H1 (cell line): ENCODE results near the gene XPO1. TPM values are rescaled to one million over a fixed set of nuclear protein-coding genes. Genes with fewer than 3 reads are reported as not detected.

Experiments used
- CTCF ChIA-PET: fragments of 300-600 bp; sonication (Branson Sonifier 250); formaldehyde crosslinking; loops from one replicate; lab custom pipeline; 2021; ENCODE audit not compliant: partially characterized antibody; lab: Charles Lee
- POLR2A ChIA-PET: fragments of 300-600 bp; sonication (Branson Sonifier 250); formaldehyde crosslinking; loops from one replicate; lab custom pipeline; 2021; ENCODE audit warnings: inconsistent platforms; ENCODE audit not compliant: partially characterized antibody; lab: Charles Lee
- DNase-seq, 2 experiments: peaks; one replicate each; pipeline versions ENCODE4 v3.0.0 to v3.0.0-alpha.2; 2010 to 2022; ENCODE audit warnings: low spot score in 2 of 2, low read depth in 1 of 2, mixed read lengths in 1 of 2
- FAIRE-seq: peaks from 2 replicates; lab custom pipeline; 2011; peaks lifted over from hg19 to GRCh38; lab: Jason Lieb, UNC
- H2AFZ ChIP-seq: 2 replicates; pipeline ENCODE4 v1.8.1; 2012; ENCODE audit warnings: low read length, inconsistent platforms
- H2AK5ac ChIP-seq: 2 replicates; pipeline ENCODE4 v1.6.1; 2013; ENCODE audit warnings: low read depth, low read length
- H2BK120ac ChIP-seq: replicated peaks from 2 replicates; pipeline ENCODE3; 2013; ENCODE audit warnings: low read depth, low read length, inconsistent platforms
- H2BK12ac ChIP-seq: 2 replicates; pipeline ENCODE4 v1.6.1; 2013; ENCODE audit warnings: low read depth, low read length
- H2BK15ac ChIP-seq: 2 replicates; pipeline ENCODE4 v1.6.1; 2013; ENCODE audit warnings: low read length
- H2BK20ac ChIP-seq: 2 replicates; pipeline ENCODE4 v1.6.1; 2013; ENCODE audit warnings: low read length
- H2BK5ac ChIP-seq: 2 replicates; pipeline ENCODE4 v1.6.1; 2013; ENCODE audit warnings: low read depth, low read length
- H3K14ac ChIP-seq: 2 replicates; pipeline ENCODE4 v1.6.1; 2013; ENCODE audit warnings: inconsistent platforms; ENCODE audit not compliant: insufficient read length
- H3K18ac ChIP-seq: 2 replicates; pipeline ENCODE4 v1.6.1; 2013; ENCODE audit warnings: low read length; ENCODE audit errors: extremely low read depth
- H3K23ac ChIP-seq: 2 replicates; pipeline ENCODE4 v1.6.1; 2013; ENCODE audit warnings: inconsistent platforms; ENCODE audit not compliant: insufficient read length
- H3K23me2 ChIP-seq: 2 replicates; pipeline ENCODE4 v1.6.1; 2013; ENCODE audit warnings: low read depth, low read length
- H3K27ac ChIP-seq: 2 replicates; pipeline ENCODE4 v1.6.1; 2011; ENCODE audit warnings: low read depth, low read length, inconsistent platforms
- H3K27me3 ChIP-seq, 4 experiments: replicated peaks in 1 of 4; 1 replicate in 1 of 4; 2 replicates in 3 of 4; pipeline versions ENCODE4 v1.6.1 to v1.8.1; 2011 to 2013; ENCODE audit warnings: low read length in 3 of 4, mild to moderate bottlenecking in 3 of 4, inconsistent platforms in 2 of 4, mixed read lengths in 2 of 4, moderate library complexity in 1 of 4; ENCODE audit not compliant: control insufficient read depth in 3 of 4, insufficient read depth in 3 of 4; ENCODE audit errors: extremely low read depth in 1 of 4
- H3K36me3 ChIP-seq, 4 experiments: 2 replicates each; pipeline versions ENCODE4 v1.6.1 to v1.8.1; 2011 to 2013; ENCODE audit warnings: mild to moderate bottlenecking in 4 of 4, low read length in 3 of 4, moderate library complexity in 2 of 4, control low read depth in 1 of 4, inconsistent platforms in 1 of 4; ENCODE audit not compliant: insufficient read depth in 4 of 4, control insufficient read depth in 2 of 4
- H3K4ac ChIP-seq: replicated peaks from 2 replicates; pipeline ENCODE3; 2013; ENCODE audit warnings: low read length, low read depth, mixed read lengths, inconsistent platforms; ENCODE audit not compliant: insufficient read length
- H3K4me1 ChIP-seq, 4 experiments: replicated peaks in 1 of 4; 1 replicate in 1 of 4; 2 replicates in 3 of 4; pipeline versions ENCODE4 v1.6.1 to v1.8.1; 2011 to 2013; ENCODE audit warnings: low read length in 3 of 4, inconsistent platforms in 2 of 4, mixed read lengths in 1 of 4; ENCODE audit not compliant: insufficient read depth in 4 of 4, control insufficient read depth in 3 of 4
- H3K4me2 ChIP-seq, 2 experiments: 2 replicates each; pipeline versions ENCODE4 v1.6.1 to v1.8.1; 2011 to 2013; ENCODE audit warnings: low read depth in 2 of 2, low read length in 2 of 2, control low read depth in 1 of 2, inconsistent platforms in 1 of 2, mild to moderate bottlenecking in 1 of 2; ENCODE audit not compliant: insufficient read depth in 1 of 2
- H3K4me3 ChIP-seq, 4 experiments: fragments of 200-600, 300-600 bp in 1 of 4; sonication (generic), shearing (Covaris generic), sonication (Bioruptor Twin) in 1 of 4; 2 replicates each; pipeline versions ENCODE4 v1.5.1 to v1.8.1; 2011 to 2016; ENCODE audit warnings: low read length in 4 of 4, low read depth in 3 of 4, control low read depth in 2 of 4, inconsistent platforms in 2 of 4, mild to moderate bottlenecking in 2 of 4, mixed read lengths in 1 of 4, moderate library complexity in 1 of 4; ENCODE audit not compliant: insufficient read depth in 2 of 4; ENCODE audit errors: extremely low read depth in 1 of 4
- H3K56ac ChIP-seq: replicated peaks from 2 replicates; pipeline ENCODE3; 2013; ENCODE audit warnings: low read depth, mild to moderate bottlenecking, mixed read lengths, low read length, inconsistent platforms; ENCODE audit not compliant: insufficient read length
- H3K79me1 ChIP-seq: 2 replicates; pipeline ENCODE4 v1.6.1; 2013; ENCODE audit warnings: low read depth, low read length, control low read depth
- H3K79me2 ChIP-seq, 2 experiments: 2 replicates each; pipeline versions ENCODE4 v1.6.1 to v1.8.1; 2012 to 2013; ENCODE audit warnings: low read length in 2 of 2, mild to moderate bottlenecking in 2 of 2, inconsistent platforms in 1 of 2; ENCODE audit not compliant: insufficient read depth in 2 of 2, control insufficient read depth in 1 of 2
- H3K9ac ChIP-seq, 4 experiments: replicated peaks in 1 of 4; 1 replicate in 1 of 4; 2 replicates in 3 of 4; pipeline versions ENCODE4 v1.6.1 to v1.8.1; 2011 to 2013; ENCODE audit warnings: low read depth in 3 of 4, low read length in 3 of 4, control low read depth in 2 of 4, mild to moderate bottlenecking in 2 of 4, moderate library complexity in 2 of 4, inconsistent platforms in 1 of 4; ENCODE audit errors: extremely low read depth in 1 of 4
- H3K9me3 ChIP-seq, 2 experiments: 2 replicates each; pipeline versions ENCODE4 v1.6.1 to v1.8.1; 2012 to 2013; ENCODE audit warnings: mild to moderate bottlenecking in 2 of 2, moderate library complexity in 2 of 2, control low read depth in 1 of 2, inconsistent platforms in 1 of 2, low read depth in 1 of 2, low read length in 1 of 2, mixed read lengths in 1 of 2; ENCODE audit not compliant: insufficient read depth in 2 of 2
- H4K20me1 ChIP-seq, 2 experiments: replicated peaks in 1 of 2; 2 replicates each; pipeline versions ENCODE3 to v1.8.1; 2011 to 2013; ENCODE audit warnings: inconsistent platforms in 2 of 2, low read length in 2 of 2, mild to moderate bottlenecking in 1 of 2; ENCODE audit not compliant: insufficient read depth in 2 of 2, control insufficient read depth in 1 of 2
- H4K5ac ChIP-seq: 2 replicates; pipeline ENCODE4 v1.6.1; 2013; ENCODE audit warnings: low read length, low read depth, mixed read lengths, inconsistent platforms; ENCODE audit not compliant: insufficient read length
- H4K8ac ChIP-seq: 2 replicates; pipeline ENCODE4 v1.8.0; 2013; ENCODE audit warnings: mild to moderate bottlenecking, moderate library complexity, low read length, inconsistent platforms; ENCODE audit not compliant: insufficient read depth; ENCODE audit errors: extremely low read depth
- H4K91ac ChIP-seq: replicated peaks from 2 replicates; pipeline ENCODE3; 2013; ENCODE audit warnings: low read length, mixed read lengths, inconsistent platforms; ENCODE audit not compliant: insufficient read length
- CBX8 ChIP-seq: fragments of 300-800, 300-1000 bp; sonication (generic); IDR thresholded peaks from 2 replicates; pipeline ENCODE4 v1.7.1; 2016; ENCODE audit warnings: low read depth, low read length, borderline replicate concordance
- CEBPB ChIP-seq: IDR thresholded peaks from 2 replicates; pipeline ENCODE4 v1.6.1; 2012; ENCODE audit warnings: low read depth, low read length
- CHD1 ChIP-seq: IDR thresholded peaks from 2 replicates; pipeline ENCODE4 v1.6.1; 2012; ENCODE audit warnings: low read depth, low read length, improper control_type of control experiment
- EZH2 ChIP-seq: fragments of 200-600 bp; sonication (generic); IDR thresholded peaks from 2 replicates; pipeline ENCODE4 v1.7.1; 2012; ENCODE audit warnings: low read depth, mild to moderate bottlenecking, moderate library complexity, low read length, inconsistent platforms; ENCODE audit not compliant: severe bottlenecking
- HDAC2 ChIP-seq, 2 experiments: fragments of 300-600 bp in 1 of 2; sonication (generic) in 1 of 2; IDR thresholded peaks; 2 replicates each; pipeline ENCODE4 v1.6.1; 2011 to 2012; ENCODE audit warnings: low read depth in 2 of 2, low read length in 2 of 2, mild to moderate bottlenecking in 2 of 2, moderate library complexity in 2 of 2, borderline replicate concordance in 1 of 2, inconsistent platforms in 1 of 2
- HDAC6 ChIP-seq: IDR thresholded peaks from one replicate; pipeline ENCODE4 v1.7.1; 2012; ENCODE audit warnings: low read depth, mild to moderate bottlenecking, inconsistent platforms, low read length, moderate library complexity
- NANOG ChIP-seq: IDR thresholded peaks from 2 replicates; pipeline ENCODE4 v1.6.1; 2011; ENCODE audit warnings: low read length, low read depth, mild to moderate bottlenecking, inconsistent platforms; ENCODE audit not compliant: insufficient read depth, poor library complexity, severe bottlenecking
- POLR2AphosphoS5 ChIP-seq: IDR thresholded peaks from 2 replicates; pipeline ENCODE4 v1.6.1; 2011; ENCODE audit warnings: low read depth, low read length
- RNF2 ChIP-seq: fragments of 200-900, 300-1000 bp; sonication (generic); IDR thresholded peaks from 2 replicates; pipeline ENCODE4 v1.7.1; 2016; ENCODE audit warnings: borderline replicate concordance, low read depth, mild to moderate bottlenecking, antibody characterized with exemption, low read length; ENCODE audit not compliant: poor library complexity, severe bottlenecking; ENCODE audit errors: missing control alignments
- SIRT6 ChIP-seq: IDR thresholded peaks from one replicate; pipeline ENCODE4 v1.7.1; 2012; ENCODE audit warnings: low read length, inconsistent platforms
- SP1 ChIP-seq: IDR thresholded peaks from 2 replicates; pipeline ENCODE4 v1.6.1; 2011; ENCODE audit warnings: low read depth, low read length
- SRF ChIP-seq: IDR thresholded peaks from 2 replicates; pipeline ENCODE4 v1.6.1; 2011; ENCODE audit warnings: mild to moderate bottlenecking, low read depth, low read length, moderate library complexity
- WGBS, 2 experiments: shearing (Covaris generic) in 1 of 2; methylation state at CpG; one replicate each; pipeline versions ENCODE4 v1.1.6 to v1.1.7; 2013 to 2015; ENCODE audit warnings: low lambda C conversion rate in 2 of 2, mixed read lengths in 2 of 2, inconsistent platforms in 1 of 2, low coverage in 1 of 2, missing lambda C conversion rate in 1 of 2; ENCODE audit not compliant: insufficient replicate concordance in 2 of 2, insufficient coverage in 1 of 2, insufficient read length in 1 of 2; ENCODE audit errors: extremely low coverage in 1 of 2, missing lambda C conversion rate in 1 of 2; 5-methylcytosine and 5-hydroxymethylcytosine counted together
- polyA plus RNA-seq, 7 experiments: library from polyadenylated mRNA; depleted of rRNA in 3 of 7; stranded (reverse) in 5 of 7; unstranded in 2 of 7; fragments of >200 nt in 5 of 7; fragments of 200-250 nt in 2 of 7; gene quantifications; 1 replicate in 5 of 7; 2 replicates in 1 of 7; 4 replicates in 1 of 7; pipeline versions ENCODE4 v1.2.1 to v1.2.3, GENCODE V29; 2011 to 2013; ENCODE audit warnings: missing spikeins in 2 of 7, mixed read lengths in 2 of 7
- total RNA-seq: library from RNA; stranded (reverse); fragmentation: NEBNext Ultra II Directional; extraction: Animal tissue kit (Norgen Biotek cat#: 25700); gene quantifications from 2 replicates; pipeline ENCODE4 v1.2.1, GENCODE V29; 2021
- TF ChIP-seq, protein P1 (sequence below): IDR thresholded peaks from 2 replicates; pipeline ENCODE4 v1.6.1; 2012; ENCODE audit warnings: inconsistent platforms

Gene XPO1
- total and polyA plus RNA-seq, 2 of the 8 experiments (the other 6 are each of a cell fraction or from before 2014, with no cell fraction given) = 110 to 296 TPM

- POLR2A ChIA-PET = no interaction called here
- no peak overlapping the region for H2AFZ ChIP-seq
- H3K14ac ChIP-seq = no peak overlapping the region
- no peak overlapping the region for H3K56ac ChIP-seq
- H2BK120ac ChIP-seq = no peak overlapping the region
- H3K4me3 ChIP-seq = no peak overlapping the region
- no peak overlapping the region for H2BK5ac ChIP-seq
- H3K9ac ChIP-seq = no peak overlapping the region
- no peak overlapping the region for H3K23ac ChIP-seq
- no peak overlapping the region for H3K18ac ChIP-seq
- H3K27me3 ChIP-seq = no peaks in the 10 kb centered on the region
- H3K4ac ChIP-seq = no peak overlapping the region
- H3K4me1 ChIP-seq = no peaks in the 10 kb centered on the region
- TF ChIP-seq POLR2AphosphoS5 = no peak
- TF ChIP-seq SIRT6 = no peak
- TF ChIP-seq HDAC2 (IDR thresholded peaks at IDR 0.05; ENCODE audit: borderline replicate concordance in 1 of 2, low read depth in 2 of 2, low read length in 2 of 2) = no peak
- TF ChIP-seq, protein P1, sequence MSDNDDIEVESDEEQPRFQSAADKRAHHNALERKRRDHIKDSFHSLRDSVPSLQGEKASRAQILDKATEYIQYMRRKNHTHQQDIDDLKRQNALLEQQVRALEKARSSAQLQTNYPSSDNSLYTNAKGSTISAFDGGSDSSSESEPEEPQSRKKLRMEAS = no peak
- TF ChIP-seq CBX8 = no peak
- TF ChIP-seq NANOG = no peak
- no peak for TF ChIP-seq SP1
- no peak for TF ChIP-seq RNF2
- no peak for TF ChIP-seq SRF
- TF ChIP-seq CEBPB = no peak
- TF ChIP-seq EZH2 = no peak
- TF ChIP-seq HDAC6 = no peak
- no peak for TF ChIP-seq CHD1
- TF ChIP-seq, all 59 proteins: peak for 0
- Histone ChIP-seq H2AK5ac (no peak overlapping the region), H3K9me3 (no peaks in the 10 kb centered on the region), H4K20me1 (peaks cover 2 to 7% of the 10 kb centered on the region in 2 experiments), H3K4me2 (no peak overlapping the region), H4K91ac (no peak overlapping the region), H4K5ac (no peak overlapping the region), H2BK20ac (no peak overlapping the region), H3K79me2 (peaks cover 25 to 99% of the 10 kb centered on the region in 2 experiments), H2BK15ac (no peak overlapping the region), H4K8ac (no peak overlapping the region), H3K36me3 (no peaks in the 10 kb centered on the region), H3K27ac (no peak overlapping the region), H3K79me1 (peaks cover 4% of the 10 kb centered on the region), H2BK12ac (no peak overlapping the region), H3K23me2 (no peaks in the 10 kb centered on the region)
- CTCF ChIA-PET = no interaction called here
- DNase-seq (no peak), FAIRE-seq (no peak)
- 92% methylated on average over 9 of the region's 9 CpGs; no CpG with 5 or more reads in 1 of the 2 experiments for WGBS, 2 experiments
Measured at GRCh38 chr2:61451178-61451577, 87.0 kb downstream of the XPO1 start.
